ENCODE results near the gene XXYLT1.

Gene XXYLT1

GRCh38 chr3:195184716-195185421 is 86.1 kb downstream of the XXYLT1 start:
- DNase-seq (ENCODE audit: low read depth in 2 of 2): no peak

DNA sequence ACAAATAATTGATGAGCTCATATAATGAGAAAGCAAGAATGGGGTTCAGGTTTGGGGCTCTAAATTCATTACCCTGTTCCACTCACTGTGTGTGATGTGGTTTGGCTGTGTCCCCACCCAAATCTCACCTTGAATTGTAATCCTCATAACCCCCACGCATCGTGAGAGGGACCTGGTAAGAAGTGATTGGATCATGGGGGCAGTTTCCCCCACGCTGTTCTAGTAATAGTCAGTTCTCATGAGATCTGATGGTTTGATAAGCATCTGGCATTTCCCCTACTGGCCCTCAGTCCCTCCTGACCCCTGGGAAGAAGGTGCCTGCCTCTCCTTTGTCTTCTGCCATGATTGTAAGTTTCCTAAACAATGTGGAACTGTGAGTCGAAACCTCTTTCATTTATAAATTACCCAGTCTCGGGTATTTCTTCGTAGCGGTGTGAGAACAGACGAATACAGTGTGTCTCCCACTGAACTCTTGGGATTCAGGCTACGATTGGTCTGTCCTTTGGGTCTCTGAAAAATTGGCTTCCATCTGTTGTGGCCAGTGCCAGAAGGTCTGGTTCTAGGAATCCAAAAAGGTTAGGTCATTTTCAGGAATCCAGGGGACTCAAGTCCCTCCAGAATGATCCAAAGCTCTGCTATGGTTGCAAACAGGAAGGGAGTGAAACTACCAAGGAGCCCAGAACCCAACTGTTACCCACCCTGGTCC is 87.7 kb downstream of the XXYLT1 start:
- DNase-seq (ENCODE audit: low read depth in 2 of 2): peak in 1 of 2 donors; percentile 10

DNA sequence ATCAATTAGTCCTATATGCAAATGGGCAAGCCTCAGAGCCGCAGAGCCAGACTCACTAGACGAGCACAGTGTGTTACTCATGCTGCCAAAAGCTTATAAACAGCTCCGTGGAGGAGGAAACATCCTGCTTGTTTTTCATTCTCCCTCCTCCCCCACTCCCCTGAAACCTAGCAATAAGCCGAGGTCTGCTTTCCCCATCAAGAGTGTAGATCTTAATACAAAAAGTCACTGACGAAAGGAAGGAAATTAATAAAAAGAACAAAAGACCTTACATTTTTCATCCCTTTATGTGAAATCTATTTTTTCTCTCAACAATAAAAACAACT is 88.5 kb downstream of the XXYLT1 start:
- no peak for DNase-seq (ENCODE audit: low read depth in 2 of 2)

DNA sequence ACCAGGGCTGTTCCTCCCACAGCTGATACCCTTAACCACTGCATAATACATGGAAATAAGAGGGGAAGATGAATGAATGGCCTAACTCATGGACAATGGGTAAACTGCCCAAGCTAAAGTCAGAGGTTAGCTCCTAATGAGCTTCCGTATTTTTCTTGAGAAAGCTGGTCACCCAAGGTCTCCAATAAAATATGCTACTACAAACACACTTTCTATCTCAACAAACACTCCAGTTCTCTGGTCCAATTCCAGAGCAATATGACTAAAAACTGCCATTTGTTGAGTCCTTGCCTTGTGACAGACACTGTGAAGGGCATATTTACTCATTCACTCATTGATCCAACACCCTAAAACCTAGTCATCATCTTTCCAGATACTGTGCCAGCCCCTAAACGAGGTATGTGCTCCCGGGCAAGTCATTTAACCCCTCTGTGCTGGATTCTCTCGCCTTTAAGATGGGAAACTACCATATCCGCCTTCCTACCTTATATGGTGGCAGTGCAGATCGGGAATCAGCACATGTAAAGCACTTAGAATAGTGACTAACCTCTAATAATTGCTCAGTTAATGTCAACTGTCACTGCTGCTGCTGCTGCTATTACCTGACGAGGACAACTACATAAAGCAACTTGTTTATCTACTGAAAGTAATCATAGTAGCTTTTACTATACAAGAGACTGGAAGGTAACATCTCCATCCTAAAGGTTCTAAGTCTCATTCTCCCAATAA is 89.1 kb downstream of the XXYLT1 start:
- no peak for DNase-seq (ENCODE audit: low read depth in 2 of 2)

DNA sequence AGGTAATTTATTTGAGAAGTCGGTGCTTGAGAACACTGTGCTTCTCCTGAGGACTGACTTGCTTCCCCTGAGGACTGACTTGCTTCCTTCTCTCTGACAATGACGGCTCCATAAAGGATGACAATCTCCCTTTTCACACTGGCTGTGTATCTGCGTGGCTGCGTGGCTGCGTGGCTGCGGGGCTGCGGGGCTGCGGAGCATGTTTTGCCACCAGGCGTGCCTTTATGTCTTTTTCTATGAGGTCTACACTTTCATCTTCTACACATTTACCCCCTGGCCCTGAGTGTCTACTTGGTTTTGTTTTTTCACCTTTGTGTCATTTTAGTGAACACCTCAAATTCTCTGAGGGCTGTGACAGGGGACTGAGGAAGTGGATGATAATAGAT is 89.9 kb downstream of the XXYLT1 start:
- no peak for DNase-seq (ENCODE audit: low read depth in 2 of 2)

GRCh38 chr3:195180490-195181112 is 90.4 kb downstream of the XXYLT1 start:
- DNase-seq (ENCODE audit: low read depth in 2 of 2): no peak

GRCh38 chr3:195179776-195180489 is 91.0 kb downstream of the XXYLT1 start:
- DNase-seq (ENCODE audit: low read depth in 2 of 2): no peak

DNA sequence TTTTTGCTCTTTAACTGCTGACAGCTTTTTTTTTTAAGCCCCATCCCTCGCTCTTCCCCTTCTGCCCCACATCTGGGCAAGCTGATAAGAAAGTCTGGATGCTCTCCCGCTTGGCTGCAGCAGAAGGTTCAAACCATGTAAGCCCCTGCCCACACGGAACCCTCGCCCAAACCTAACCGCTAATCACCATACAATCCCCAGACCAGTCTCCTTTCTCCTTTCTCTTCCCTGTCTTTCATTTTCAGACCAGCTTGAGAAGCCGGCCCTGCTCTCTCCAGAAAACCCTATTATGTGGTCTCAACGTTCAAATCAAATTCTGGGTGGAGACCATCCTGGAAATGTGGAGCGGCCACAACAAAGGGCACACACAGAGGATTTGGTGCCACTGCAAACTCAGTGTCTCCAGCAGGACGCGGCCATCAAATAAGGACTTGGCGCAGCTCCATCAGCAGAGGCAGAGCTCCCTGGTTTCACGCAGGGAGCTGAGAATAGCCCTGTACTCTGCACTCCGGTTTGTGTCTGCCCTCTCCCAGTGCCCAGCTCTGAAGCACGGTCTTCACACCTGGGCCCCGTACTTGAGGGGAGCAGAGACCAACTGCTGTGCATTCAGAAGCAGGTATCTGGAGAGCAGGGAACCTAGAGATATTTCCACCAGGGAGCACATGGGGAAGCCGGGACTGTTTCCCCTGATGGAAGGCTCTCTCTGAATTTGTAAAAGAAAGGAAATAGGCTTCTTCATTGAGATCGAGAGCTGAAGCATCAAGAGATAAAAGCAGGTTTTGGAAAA is 92.6 kb downstream of the XXYLT1 start:
- DNase-seq (ENCODE audit: low read depth in 2 of 2): no peak

- no peak for DNase-seq (ENCODE audit: low read depth in 2 of 2)
Observed at GRCh38 chr3:195177422-195178123, 93.4 kb downstream of the XXYLT1 start.

GRCh38 chr3:195176776-195177175 is 94.2 kb downstream of the XXYLT1 start:
- DNase-seq (ENCODE audit: low read depth in 2 of 2): no peak

GRCh38 chr3:195175476-195176337 is 95.3 kb downstream of the XXYLT1 start:
- DNase-seq (ENCODE audit: low read depth in 2 of 2): no peak

DNA sequence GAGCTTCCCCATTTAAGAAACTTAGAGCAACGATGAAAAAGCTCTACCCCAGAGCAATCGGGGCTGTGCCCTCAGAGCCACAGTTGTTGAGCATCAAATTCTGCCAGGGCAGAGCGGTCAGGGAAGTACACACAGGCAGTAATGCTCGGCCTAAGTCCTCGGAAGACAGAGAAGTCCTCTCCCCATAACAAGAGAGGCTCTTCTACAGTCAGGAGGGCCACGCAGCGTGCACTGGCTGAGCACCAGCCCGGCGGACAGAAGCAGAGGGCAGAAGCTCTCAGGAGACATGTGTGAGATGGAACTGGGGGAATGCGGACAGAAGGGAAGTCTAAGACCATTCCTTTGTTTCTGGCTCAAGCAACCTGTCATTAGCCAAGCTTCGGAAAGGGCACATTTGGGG is 95.9 kb downstream of the XXYLT1 start:
- no peak for DNase-seq (ENCODE audit: low read depth in 2 of 2)

- DNase-seq (ENCODE audit: low read depth in 2 of 2): no peak
Observed at GRCh38 chr3:195173657-195174056, 97.3 kb downstream of the XXYLT1 start.

- no peak for DNase-seq (ENCODE audit: low read depth in 2 of 2)
Observed at GRCh38 chr3:195172896-195173295, 98.1 kb downstream of the XXYLT1 start.

DNA sequence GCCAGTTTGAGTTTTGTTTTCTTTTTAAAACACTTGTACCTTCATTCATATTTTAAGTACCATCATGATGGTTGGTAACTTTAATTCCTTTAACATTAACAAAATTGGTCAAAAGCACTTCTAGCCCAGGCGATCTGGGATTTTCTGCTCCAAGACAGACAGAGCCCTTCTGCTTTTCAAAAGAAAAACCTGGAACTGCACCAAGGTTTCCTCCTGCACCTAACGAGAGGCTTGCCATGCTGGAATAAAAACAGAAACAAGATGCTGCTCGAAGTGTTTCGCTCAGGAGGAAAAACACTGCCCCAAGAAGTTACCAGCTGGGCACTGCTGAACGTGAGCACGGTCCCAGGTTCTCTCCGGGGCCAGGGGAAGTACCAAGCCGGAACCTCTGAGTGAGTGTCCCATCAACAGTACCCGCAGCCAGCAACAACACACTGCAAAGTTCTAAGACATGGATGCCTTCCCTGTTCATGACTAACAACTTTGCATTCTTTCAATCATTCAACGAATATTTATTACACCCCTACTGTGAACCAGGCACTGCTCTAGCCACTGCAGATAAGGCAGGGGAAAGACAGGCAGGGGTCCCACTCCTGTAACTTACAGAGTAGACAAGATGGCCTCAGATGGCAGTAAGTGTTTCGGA is 98.8 kb downstream of the XXYLT1 start:
- no peak for DNase-seq (ENCODE audit: low read depth in 2 of 2)

DNA sequence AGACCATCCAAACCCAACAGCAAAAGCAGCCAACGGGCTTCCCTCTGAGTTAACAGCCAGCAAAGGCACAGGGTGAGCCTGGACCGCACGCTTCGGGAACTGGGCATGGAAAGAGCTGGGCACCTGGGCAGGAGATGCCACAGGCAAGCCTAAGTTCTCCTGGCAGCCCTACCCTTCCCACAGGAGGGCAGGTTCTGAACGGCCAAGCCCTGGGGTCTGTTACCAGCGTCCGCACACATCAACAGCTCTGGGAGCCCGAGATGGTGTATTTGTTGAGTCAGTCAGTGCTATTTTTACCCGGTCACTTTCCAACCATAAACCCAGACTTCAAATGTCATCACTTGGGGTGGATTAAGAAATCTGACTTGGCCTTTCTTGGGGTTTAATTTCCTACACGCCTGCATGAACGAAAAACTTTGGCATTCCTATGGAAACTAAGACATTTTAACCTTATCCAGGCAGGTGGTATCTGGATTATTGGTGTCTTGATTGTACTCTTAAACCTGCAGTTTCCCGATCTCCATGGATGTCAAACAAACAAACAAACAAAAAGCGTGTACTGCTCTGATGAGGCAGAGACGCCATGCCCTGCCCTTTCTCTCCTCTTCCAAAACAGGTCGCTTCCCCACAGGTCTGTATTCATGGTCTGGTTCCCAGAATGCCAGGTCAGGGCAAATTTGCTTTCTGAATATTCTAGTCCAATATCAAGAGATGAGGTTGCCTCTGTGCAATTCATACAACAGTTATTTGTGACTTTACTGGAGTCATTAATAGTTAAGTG is 99.7 kb downstream of the XXYLT1 start:
- no peak for DNase-seq (ENCODE audit: low read depth in 2 of 2)

GRCh38 chr3:195170496-195170895 is 100.5 kb downstream of the XXYLT1 start:
- no peak for DNase-seq (ENCODE audit: low read depth in 2 of 2)

- DNase-seq (ENCODE audit: low read depth in 2 of 2): no peak
Observed at GRCh38 chr3:195169011-195169649, 101.8 kb downstream of the XXYLT1 start.

Measured in stimulated activated CD4-positive, alpha-beta T cell treated with anti-CD3 and anti-CD28 coated beads, Interleukin-15, amount 100 ng/mL, for 48 hours (primary cell).